Neural progenitor cell (in vitro differentiated cells): ENCODE measurements around the gene CENPB.

Experiments used
- EZH2 ChIP-seq: fragments of 200-600 bp; sonication (generic); IDR thresholded peaks from 2 replicates; pipeline ENCODE4 v1.6.1; 2017; ENCODE audit warnings: antibody characterized with exemption, mild to moderate bottlenecking, moderate library complexity
- EZH2phosphoT487 ChIP-seq: fragments of 200-600 bp; sonication (generic); IDR thresholded peaks from 2 replicates; pipeline ENCODE4 v1.6.1; 2017; ENCODE audit warnings: antibody characterized with exemption
- TF ChIP-seq, protein P1 (sequence below): fragments of 200-600 bp; sonication (generic); IDR thresholded peaks from 2 replicates; pipeline ENCODE4 v1.5.1; 2017; ENCODE audit warnings: antibody characterized with exemption, mild to moderate bottlenecking

- TF ChIP-seq, protein P1, sequence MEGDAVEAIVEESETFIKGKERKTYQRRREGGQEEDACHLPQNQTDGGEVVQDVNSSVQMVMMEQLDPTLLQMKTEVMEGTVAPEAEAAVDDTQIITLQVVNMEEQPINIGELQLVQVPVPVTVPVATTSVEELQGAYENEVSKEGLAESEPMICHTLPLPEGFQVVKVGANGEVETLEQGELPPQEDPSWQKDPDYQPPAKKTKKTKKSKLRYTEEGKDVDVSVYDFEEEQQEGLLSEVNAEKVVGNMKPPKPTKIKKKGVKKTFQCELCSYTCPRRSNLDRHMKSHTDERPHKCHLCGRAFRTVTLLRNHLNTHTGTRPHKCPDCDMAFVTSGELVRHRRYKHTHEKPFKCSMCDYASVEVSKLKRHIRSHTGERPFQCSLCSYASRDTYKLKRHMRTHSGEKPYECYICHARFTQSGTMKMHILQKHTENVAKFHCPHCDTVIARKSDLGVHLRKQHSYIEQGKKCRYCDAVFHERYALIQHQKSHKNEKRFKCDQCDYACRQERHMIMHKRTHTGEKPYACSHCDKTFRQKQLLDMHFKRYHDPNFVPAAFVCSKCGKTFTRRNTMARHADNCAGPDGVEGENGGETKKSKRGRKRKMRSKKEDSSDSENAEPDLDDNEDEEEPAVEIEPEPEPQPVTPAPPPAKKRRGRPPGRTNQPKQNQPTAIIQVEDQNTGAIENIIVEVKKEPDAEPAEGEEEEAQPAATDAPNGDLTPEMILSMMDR = no peak
- TF ChIP-seq EZH2phosphoT487 (no peak), EZH2 (no peak)
Observed at GRCh38 chr20:3836132-3836531, 49.6 kb upstream of the CENPB start.
